Measurements from ENCODE around the gene BNIPL. TPM values are rescaled to one million over a fixed set of nuclear protein-coding genes. Genes with fewer than 3 reads are reported as not detected.

The BNIPL gene
- total and polyA plus RNA-seq, 2 of the 13 experiments (the other 11 are each of a cell fraction or from before 2014, with no cell fraction given): 0.40 to 1.1 TPM

GRCh38 chr1:151047925-151048644 lies 11.7 kb downstream of the BNIPL start (continued):
- TF ChIP-seq PAX8 (CRISPR knock-in tag; IDR thresholded peaks at IDR 0.05; ENCODE audit: borderline replicate concordance) (peak; percentile 70; the same call in 1 of the 2 replicates), ZNF788 (CRISPR knock-in tag; IDR thresholded peaks at IDR 0.05; ENCODE audit: borderline replicate concordance) (peak; percentile 45; the same call in 1 of the 2 replicates), NR2F1 (CRISPR knock-in tag; IDR thresholded peaks at IDR 0.05) (no peak), ZNF142 (CRISPR knock-in tag; IDR thresholded peaks at IDR 0.05) (no peak), SMARCC2 (IDR thresholded peaks at IDR 0.05) (no peak), KIAA2018 (CRISPR knock-in tag; IDR thresholded peaks at IDR 0.05; ENCODE audit: borderline replicate concordance) (no peak), PITX1 (CRISPR knock-in tag; IDR thresholded peaks at IDR 0.05) (no peak), GFI1 (CRISPR knock-in tag; IDR thresholded peaks at IDR 0.05; ENCODE audit: borderline replicate concordance) (peak; percentile 17; the same call in 1 of the 2 replicates), ZMYM4 (CRISPR knock-in tag; IDR thresholded peaks at IDR 0.05) (peak; percentile 36; the same call in 1 of the 2 replicates), SRY (CRISPR knock-in tag; IDR thresholded peaks at IDR 0.05) (peak; percentile 56; the same call in 1 of the 2 replicates), RBAK (CRISPR knock-in tag; IDR thresholded peaks at IDR 0.05) (0 out of 2 replicates have a peak, but pooled peaks have one; percentile 8), TMF1 (CRISPR knock-in tag; IDR thresholded peaks at IDR 0.05; ENCODE audit: low read depth) (no peak), PRPF4 (IDR thresholded peaks at IDR 0.05; ENCODE audit: low read depth, low read length, poor library complexity, severe bottlenecking) (no peak), CCDC6 (CRISPR knock-in tag; IDR thresholded peaks at IDR 0.05) (0 out of 2 replicates have a peak, but pooled peaks have one; percentile 42), ZNF263 (CRISPR knock-in tag; IDR thresholded peaks at IDR 0.05) (0 out of 2 replicates have a peak, but pooled peaks have one; percentile 12)
